ENCODE measurements around the gene TMEM212.

DNA sequence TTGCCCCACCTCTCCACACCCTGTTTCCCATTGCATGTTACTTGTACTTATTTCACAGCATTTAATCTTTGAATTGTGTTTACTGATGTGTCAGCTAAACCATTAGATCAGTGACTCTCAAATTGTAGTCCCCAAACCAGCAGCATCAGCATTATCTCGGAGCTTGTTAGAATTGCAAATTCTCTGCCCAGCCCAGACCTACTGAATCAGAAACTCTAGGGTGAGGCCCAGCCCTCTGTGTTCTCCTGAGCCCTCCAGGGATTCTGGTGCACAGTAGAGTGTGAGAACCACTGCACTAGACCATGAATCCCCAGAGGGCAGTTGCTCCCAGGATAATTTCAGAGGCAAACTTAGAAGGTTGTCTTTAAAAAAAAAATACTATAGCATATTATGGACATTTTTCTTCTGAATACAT is 45.9 kb upstream of the TMEM212 start:
- TF ChIP-seq EZH2 (IDR thresholded peaks at IDR 0.05; ENCODE audit: insufficient read depth, poor library complexity, severe bottlenecking) = no peak
- TF ChIP-seq EZH2phosphoT487 (IDR thresholded peaks at IDR 0.05; ENCODE audit: insufficient read depth, low read depth) = no peak

Data from GM23248 (cell line).